ENCODE data around the gene CMTM2.
"Not testable (repeated sequence)": the region's sequence is repeated elsewhere in the genome, so short reads cannot be mapped to it uniquely, and the experiment has no call there.

The CMTM2 gene

DNA sequence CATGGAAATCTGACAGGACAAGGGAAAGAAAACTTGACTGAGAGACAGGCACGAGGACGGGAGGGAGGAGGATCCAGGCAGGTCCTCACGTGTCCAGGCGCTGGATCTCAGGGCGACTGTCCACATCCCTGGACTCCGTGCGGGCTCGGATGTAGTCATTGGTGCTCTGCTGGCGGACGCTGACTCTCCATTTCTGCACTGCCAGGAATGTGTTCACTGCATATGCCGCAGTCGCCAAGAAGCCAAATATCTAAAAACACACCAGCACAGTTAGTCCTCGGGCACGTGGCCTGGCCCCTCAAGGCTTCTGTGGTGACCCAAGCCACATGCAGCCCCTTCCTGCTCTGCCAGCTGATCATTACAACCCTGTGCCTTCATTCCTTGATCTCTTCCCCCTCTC lies 42.7 kb downstream of the CMTM2 start:
- DNase-seq (ENCODE audit: low read depth) = no peak
- TF ChIP-seq, protein P1, sequence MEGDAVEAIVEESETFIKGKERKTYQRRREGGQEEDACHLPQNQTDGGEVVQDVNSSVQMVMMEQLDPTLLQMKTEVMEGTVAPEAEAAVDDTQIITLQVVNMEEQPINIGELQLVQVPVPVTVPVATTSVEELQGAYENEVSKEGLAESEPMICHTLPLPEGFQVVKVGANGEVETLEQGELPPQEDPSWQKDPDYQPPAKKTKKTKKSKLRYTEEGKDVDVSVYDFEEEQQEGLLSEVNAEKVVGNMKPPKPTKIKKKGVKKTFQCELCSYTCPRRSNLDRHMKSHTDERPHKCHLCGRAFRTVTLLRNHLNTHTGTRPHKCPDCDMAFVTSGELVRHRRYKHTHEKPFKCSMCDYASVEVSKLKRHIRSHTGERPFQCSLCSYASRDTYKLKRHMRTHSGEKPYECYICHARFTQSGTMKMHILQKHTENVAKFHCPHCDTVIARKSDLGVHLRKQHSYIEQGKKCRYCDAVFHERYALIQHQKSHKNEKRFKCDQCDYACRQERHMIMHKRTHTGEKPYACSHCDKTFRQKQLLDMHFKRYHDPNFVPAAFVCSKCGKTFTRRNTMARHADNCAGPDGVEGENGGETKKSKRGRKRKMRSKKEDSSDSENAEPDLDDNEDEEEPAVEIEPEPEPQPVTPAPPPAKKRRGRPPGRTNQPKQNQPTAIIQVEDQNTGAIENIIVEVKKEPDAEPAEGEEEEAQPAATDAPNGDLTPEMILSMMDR (IDR thresholded peaks at IDR 0.05; ENCODE audit: insufficient read depth, low read depth, low read length, missing control alignments) = no peak
- H3K4me3 ChIP-seq (ENCODE audit: low read length) = no peak overlapping the region

DNA sequence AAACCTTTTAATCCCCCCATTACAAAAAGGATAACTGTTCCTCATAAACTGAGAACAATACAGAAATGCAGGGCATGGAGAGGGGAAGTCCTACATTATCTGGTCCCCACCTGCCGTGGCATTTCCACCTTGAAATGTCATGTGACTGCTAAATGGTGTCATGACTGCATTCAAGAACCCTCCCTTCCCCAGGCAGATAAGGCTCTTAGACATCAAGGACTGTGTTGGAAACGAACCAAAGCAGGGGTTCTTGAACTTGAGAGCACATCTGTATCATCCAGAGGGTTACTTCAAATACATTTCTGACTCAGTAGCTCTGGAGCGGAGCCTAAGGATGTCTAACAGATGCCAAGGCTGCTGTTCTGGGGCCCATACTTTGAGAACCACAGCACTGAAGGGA lies 43.6 kb downstream of the CMTM2 start:
- no peak for DNase-seq (ENCODE audit: low read depth)
- TF ChIP-seq, protein P1 (IDR thresholded peaks at IDR 0.05; ENCODE audit: insufficient read depth, low read depth, low read length, missing control alignments) = no peak

DNA sequence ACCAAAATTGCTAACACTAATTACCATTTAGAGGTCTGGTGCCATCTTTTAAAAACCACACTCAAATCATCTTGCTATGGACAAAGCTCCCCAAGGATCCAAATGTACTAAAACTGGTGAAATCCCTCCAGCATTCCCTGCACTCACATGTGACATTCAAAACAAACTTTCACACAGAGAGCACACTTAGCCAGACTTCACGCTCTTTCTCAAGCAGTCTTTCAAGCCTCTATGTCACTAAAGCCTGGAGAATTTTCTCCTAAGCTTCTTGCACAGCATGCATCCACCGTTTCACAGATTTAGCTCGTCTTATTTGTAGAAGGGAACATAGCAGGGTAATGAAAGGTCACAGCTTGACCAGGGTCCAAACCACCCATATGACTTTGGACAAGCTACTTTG lies 44.5 kb downstream of the CMTM2 start:
- DNase-seq (ENCODE audit: low read depth) = no peak
- TF ChIP-seq, protein P1 (IDR thresholded peaks at IDR 0.05; ENCODE audit: insufficient read depth, low read depth, low read length, missing control alignments) = no peak
- H3K4me3 ChIP-seq (ENCODE audit: low read length) = no peak overlapping the region

More for the DNA sequence above, 43.6 kb downstream of the CMTM2 start:
- no peak overlapping the region for H3K4me3 ChIP-seq (ENCODE audit: low read length)

DNA sequence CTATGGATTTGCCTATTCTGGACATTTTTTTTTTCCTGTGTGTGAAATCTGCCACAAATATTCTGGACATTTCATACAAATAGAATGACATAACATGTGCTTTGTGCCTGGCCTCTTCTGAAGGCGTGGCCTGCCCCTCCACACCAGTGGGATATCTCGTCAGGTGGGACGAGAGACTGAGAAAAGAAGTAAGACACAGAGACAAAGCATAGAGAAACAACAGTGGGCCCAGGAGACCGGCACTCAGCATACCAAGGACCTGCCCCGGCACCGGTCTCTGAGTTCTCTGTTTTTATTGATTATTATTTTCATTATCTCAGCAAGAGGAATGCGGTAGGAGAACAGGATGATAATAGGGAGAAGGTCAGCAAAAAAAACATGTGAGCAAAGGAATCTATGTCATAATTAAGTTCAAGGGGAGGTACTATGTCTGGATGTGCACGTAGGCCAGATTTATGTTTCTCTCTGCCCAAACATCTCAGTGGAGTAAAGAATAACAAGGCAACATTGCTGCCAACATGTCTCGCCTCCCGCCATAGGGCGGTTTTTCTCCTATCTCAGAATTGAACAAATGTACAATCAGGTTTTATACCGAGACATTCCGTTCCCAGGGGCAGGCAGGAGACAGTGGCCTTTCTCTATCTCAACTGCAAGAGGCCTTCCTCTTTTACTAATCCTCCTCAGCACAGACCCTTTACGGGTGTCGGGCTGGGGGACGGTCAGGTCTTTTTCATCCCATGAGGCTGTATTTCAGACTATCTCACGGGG lies 48.5 kb downstream of the CMTM2 start:
- not testable (repeated sequence) for H3K4me3 ChIP-seq (ENCODE audit: low read length); DNase-seq (ENCODE audit: low read depth)

DNA sequence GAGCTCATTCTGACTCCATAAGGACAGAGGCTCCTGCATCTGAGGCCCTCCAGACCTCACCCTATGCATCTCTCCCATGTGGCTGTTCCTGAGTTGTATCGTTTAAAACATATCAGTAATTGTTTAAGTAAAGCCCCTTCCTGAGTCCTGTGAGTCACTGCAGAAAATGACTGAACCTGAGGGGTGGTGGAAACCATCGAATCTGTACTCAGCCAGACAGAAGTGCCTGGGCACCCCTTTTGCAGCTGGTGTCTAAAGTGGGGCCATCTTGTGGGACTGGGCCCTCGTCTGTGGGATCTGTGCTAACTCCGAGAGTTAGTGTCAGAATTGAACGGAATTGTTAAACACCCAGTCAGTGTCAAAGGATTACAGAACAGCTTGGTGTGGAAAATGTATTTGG lies 50.6 kb downstream of the CMTM2 start:
- TF ChIP-seq, protein P1 (IDR thresholded peaks at IDR 0.05; ENCODE audit: insufficient read depth, low read depth, low read length, missing control alignments) = no peak
- no peak for DNase-seq (ENCODE audit: low read depth)
- H3K4me3 ChIP-seq (ENCODE audit: low read length) = no peak overlapping the region

DNA sequence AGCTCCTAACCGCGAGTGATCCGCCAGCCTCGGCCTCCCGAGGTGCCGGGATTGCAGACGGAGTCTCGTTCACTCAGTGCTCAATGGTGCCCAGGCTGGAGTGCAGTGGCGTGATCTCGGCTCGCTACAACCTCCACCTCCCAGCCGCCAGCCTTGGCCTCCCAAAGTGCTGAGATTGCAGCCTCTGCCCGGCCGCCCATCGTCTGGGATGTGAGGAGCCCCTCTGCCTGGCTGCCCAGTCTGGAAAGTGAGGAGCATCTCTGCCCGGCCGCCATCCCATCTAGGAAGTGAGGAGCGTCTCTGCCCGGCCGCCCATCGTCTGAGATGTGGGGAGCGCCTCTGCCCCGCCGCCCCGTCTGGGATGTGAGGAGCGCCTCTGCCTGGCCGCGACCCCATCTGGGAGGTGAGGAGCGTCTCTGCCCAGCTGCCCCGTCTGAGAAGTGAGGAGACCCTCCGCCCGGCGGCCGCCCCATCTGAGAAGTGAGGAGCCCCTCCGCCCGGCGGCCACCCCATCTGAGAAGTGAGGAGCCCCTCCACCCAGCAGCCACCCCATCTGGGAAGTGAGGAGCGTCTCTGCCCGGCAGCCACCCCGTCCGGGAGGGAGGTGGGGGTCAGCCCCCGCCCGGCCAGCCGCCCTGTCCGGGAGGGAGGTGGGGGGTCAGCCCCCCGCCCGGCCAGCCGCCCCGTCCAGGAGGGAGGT lies 51.4 kb downstream of the CMTM2 start:
- H3K4me3 ChIP-seq (ENCODE audit: low read length); DNase-seq (ENCODE audit: low read depth): not testable (repeated sequence)

DNA sequence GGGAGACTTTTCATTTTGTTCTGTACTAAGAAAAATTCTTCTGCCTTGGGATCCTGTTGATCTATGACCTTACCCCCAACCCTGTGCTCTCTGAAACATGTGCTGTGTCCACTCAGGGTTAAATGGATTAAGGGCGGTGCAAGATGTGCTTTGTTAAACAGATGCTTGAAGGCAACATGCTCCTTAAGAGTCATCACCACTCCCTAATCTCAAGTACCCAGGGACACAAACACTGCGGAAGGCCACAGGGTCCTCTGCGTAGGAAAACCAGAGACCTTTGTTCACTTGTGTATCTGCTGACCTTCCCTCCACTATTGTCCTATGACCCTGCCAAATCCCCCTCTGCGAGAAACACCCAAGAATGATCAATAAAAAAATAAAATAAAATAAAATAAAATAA lies 52.3 kb downstream of the CMTM2 start:
- not testable (repeated sequence) for H3K4me3 ChIP-seq (ENCODE audit: low read length); DNase-seq (ENCODE audit: low read depth)

DNA sequence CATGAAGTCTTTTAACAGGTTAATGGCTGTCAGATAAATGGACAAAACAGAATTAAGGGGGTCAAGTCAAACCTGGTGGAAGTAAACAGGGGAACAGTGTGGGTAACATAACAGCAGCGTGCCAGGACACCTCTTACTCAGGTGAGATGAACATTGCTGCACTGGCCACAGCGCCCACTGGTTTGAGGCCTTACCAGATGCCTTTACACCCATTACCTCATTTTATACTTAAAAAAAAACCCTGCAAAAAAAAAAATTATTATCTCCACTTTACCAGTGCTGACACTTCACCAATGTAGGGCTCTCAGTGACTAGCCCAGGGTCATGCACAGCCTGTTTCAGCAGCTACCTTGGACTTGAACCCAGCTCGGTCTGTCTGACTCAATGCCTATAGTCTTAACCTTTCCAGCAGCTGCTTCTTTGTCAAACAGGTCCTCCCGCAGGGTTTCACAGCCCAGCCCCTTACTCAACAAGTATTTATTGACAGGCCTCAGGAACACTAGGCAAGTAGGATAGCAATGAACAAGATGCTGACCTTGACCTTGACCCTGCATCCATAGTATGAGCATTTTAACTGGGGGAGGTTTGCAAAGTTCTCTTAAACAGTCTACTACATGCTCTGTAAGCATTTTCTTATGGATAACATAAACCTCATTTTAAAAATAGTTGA lies 55.4 kb downstream of the CMTM2 start:
- no peak overlapping the region for H3K4me3 ChIP-seq (ENCODE audit: low read length)
- TF ChIP-seq, protein P1 (IDR thresholded peaks at IDR 0.05; ENCODE audit: insufficient read depth, low read depth, low read length, missing control alignments) = no peak
- DNase-seq (ENCODE audit: low read depth) = no peak

Measured in epithelial cell of esophagus (primary cell).